Measurements from ENCODE around the gene PEMT. TPM values are rescaled to one million over a fixed set of nuclear protein-coding genes. Genes with fewer than 3 reads are reported as not detected.

PEMT gene
- total RNA-seq, 1 experiment from 2014 or later, result 178 TPM

DNA sequence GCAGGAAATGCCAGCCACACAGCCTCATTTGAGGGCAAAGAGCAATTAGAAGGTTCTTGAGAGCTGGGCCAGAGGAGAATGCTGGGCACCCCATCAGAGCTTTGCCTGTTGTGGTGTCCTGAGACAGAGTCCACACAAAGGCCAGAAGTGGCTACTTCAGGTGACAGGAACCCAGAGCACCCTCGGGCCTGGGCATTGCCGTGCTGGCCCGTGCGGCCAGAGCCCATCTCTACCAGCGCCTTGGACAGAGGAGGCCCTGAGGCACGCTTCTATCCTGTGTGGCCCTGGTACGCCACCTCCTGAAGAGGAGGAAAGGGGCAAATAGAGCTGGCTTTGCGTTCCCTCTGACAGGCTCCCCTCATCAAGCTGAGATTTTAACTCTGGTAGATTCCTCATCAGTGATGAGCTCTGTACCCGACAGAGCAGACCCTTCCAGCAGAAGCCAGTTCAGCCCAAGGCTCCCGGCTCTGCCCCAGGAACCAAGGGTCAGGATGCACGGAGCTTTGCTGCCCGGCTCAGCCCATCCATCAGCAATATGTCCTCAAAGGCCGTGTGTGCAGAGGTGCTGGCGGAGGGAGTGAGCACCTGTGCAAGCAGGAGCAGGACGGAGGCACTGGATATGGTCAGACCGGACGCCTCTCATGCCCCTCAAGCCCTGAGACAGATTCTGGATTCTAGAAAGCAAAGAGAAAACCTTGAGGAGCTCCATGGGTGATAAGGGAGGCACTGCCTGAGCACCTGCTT, 91.9 kb downstream of the PEMT start:
- POLR2A ChIA-PET (ENCODE audit: unreplicated experiment), result no interaction called here
- no peaks in the 10 kb centered on the region for H3K9me2 ChIP-seq (replicated peaks; ENCODE audit: low read length)
- no TSS peak for BruUV-seq (replicated peaks)
- H2AFZ ChIP-seq (ENCODE audit: low read length), result no peak overlapping the region
- H3F3A ChIP-seq (ENCODE audit: low read length, unreplicated experiment), result no peaks in the 10 kb centered on the region
- intact Hi-C loops (cut with micrococcal nuclease), result loop anchor here (10.0 kb wide), 1 partner anchor 85 kb away; no protein-coding TSS in a partner anchor
- no peak overlapping the region for H3K4me3 ChIP-seq (ENCODE audit: low read length)
- CTCF ChIA-PET, result no interaction called here
- no peaks in the 10 kb centered on the region for H3K36me3 ChIP-seq (ENCODE audit: low read depth, low read length)
- H3K4me1 ChIP-seq (ENCODE audit: insufficient read depth, low read length), result peaks cover 14% of the 10 kb centered on the region
- H3K9me3 ChIP-seq (ENCODE audit: low read length), result no peaks in the 10 kb centered on the region
- 0 out of 2 replicates have a peak, but pooled peaks cover 4% of the 10 kb centered on the region for H4K20me1 ChIP-seq (ENCODE audit: low read length)
- ATAC-seq, result no peak
- H3K9ac ChIP-seq (ENCODE audit: low read length), result no peak overlapping the region
- H3K79me2 ChIP-seq (ENCODE audit: low read length), result no peaks in the 10 kb centered on the region
- TF ChIP-seq, protein P1, sequence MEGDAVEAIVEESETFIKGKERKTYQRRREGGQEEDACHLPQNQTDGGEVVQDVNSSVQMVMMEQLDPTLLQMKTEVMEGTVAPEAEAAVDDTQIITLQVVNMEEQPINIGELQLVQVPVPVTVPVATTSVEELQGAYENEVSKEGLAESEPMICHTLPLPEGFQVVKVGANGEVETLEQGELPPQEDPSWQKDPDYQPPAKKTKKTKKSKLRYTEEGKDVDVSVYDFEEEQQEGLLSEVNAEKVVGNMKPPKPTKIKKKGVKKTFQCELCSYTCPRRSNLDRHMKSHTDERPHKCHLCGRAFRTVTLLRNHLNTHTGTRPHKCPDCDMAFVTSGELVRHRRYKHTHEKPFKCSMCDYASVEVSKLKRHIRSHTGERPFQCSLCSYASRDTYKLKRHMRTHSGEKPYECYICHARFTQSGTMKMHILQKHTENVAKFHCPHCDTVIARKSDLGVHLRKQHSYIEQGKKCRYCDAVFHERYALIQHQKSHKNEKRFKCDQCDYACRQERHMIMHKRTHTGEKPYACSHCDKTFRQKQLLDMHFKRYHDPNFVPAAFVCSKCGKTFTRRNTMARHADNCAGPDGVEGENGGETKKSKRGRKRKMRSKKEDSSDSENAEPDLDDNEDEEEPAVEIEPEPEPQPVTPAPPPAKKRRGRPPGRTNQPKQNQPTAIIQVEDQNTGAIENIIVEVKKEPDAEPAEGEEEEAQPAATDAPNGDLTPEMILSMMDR (conservative IDR thresholded peaks at IDR 0.05; ENCODE audit: low read depth, low read length), result no peak
- TF ChIP-seq EZH2phosphoT487 (IDR thresholded peaks at IDR 0.05; ENCODE audit: borderline replicate concordance, low read length) (no peak), EZH2 (IDR thresholded peaks at IDR 0.05; ENCODE audit: low read length, unreplicated experiment) (no peak)
- no peak for DNase-seq
- H3K4me2 ChIP-seq (ENCODE audit: low read length), result no peak overlapping the region
- no peaks in the 10 kb centered on the region for H3K27me3 ChIP-seq (ENCODE audit: low read length)
- H3K27ac ChIP-seq (ENCODE audit: low read length), result no peak overlapping the region

DNA sequence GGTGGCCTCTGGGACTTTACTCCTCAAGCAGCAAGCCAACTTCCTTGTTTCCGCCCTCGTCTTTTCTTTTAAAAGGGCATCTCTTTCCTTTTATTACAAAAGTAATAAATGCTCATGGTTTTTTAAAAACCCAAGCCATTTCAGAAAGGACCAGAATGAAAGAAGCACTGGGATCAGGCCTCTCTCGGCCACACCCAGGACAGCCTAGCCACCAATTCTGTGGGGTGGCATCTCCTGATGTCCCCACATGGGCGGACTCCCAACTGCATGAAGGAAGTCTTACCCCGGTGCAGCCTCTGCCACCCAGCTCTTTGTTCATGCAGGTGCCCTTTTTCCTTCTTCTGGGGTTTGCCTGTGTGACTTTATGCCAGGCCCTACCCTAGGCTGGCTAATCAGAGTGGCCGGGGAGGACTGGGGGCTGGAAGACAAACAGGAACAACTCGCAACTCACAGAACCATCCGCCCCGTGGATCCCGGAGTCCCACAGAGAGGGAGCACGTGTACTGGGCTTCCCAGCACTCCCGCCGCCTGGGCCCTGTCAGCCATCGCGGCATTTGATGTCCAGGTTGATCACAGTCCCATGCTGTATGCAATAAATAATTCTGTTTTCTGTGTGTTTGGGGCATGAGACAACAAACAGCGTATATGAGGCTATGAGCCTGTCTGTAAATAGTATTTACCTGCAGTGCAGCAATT, 92.8 kb downstream of the PEMT start:
- ATAC-seq (no peak), DNase-seq (no peak)
- H3K4me2 ChIP-seq (ENCODE audit: low read length), result no peak overlapping the region
- H3K79me2 ChIP-seq (ENCODE audit: low read length), result no peaks in the 10 kb centered on the region
- no peaks in the 10 kb centered on the region for H3K36me3 ChIP-seq (ENCODE audit: low read depth, low read length)
- H3K9me2 ChIP-seq (replicated peaks; ENCODE audit: low read length), result no peaks in the 10 kb centered on the region
- no peak overlapping the region for H2AFZ ChIP-seq (ENCODE audit: low read length)
- no peak overlapping the region for H3K27ac ChIP-seq (ENCODE audit: low read length)
- no peaks in the 10 kb centered on the region for H3F3A ChIP-seq (ENCODE audit: low read length, unreplicated experiment)
- intact Hi-C loops (cut with micrococcal nuclease), result loop anchor here (10.0 kb wide), 1 partner anchor 84 kb away; no protein-coding TSS in a partner anchor
- peaks cover 17% of the 10 kb centered on the region for H3K4me1 ChIP-seq (ENCODE audit: insufficient read depth, low read length)
- TF ChIP-seq EZH2phosphoT487 (IDR thresholded peaks at IDR 0.05; ENCODE audit: borderline replicate concordance, low read length) (no peak), EZH2 (IDR thresholded peaks at IDR 0.05; ENCODE audit: low read length, unreplicated experiment) (no peak)
- TF ChIP-seq, protein P1 (conservative IDR thresholded peaks at IDR 0.05; ENCODE audit: low read depth, low read length), result no peak
- ChIA-PET POLR2A (ENCODE audit: unreplicated experiment) (no interaction called here), CTCF (no interaction called here)
- H3K9me3 ChIP-seq (ENCODE audit: low read length), result no peaks in the 10 kb centered on the region
- no peak overlapping the region for H3K9ac ChIP-seq (ENCODE audit: low read length)
- no peak overlapping the region for H3K4me3 ChIP-seq (ENCODE audit: low read length)
- no TSS peak for BruUV-seq (replicated peaks)
- 0 out of 2 replicates have a peak, but pooled peaks cover 6% of the 10 kb centered on the region for H4K20me1 ChIP-seq (ENCODE audit: low read length)
- H3K27me3 ChIP-seq (ENCODE audit: low read length), result no peaks in the 10 kb centered on the region

Measured in PC-3 (cell line).